RPMI7951 (cell line): ENCODE measurements around the gene SYK. TPM values are rescaled to one million over a fixed set of nuclear protein-coding genes. Genes with fewer than 3 reads are reported as not detected.

Source experiments
- DNase-seq: peaks from one replicate; pipeline ENCODE4 v3.0.0-alpha.2; 2012; ENCODE audit warnings: low read depth
- total RNA-seq: library from RNA; depleted of rRNA; stranded (reverse); fragments of >200 nt; shearing (Covaris generic); gene quantifications from 2 replicates; pipeline ENCODE4 v1.2.3, GENCODE V29; 2014

The SYK gene
- total RNA-seq, 1 experiment from 2014 or later = not detected

DNA sequence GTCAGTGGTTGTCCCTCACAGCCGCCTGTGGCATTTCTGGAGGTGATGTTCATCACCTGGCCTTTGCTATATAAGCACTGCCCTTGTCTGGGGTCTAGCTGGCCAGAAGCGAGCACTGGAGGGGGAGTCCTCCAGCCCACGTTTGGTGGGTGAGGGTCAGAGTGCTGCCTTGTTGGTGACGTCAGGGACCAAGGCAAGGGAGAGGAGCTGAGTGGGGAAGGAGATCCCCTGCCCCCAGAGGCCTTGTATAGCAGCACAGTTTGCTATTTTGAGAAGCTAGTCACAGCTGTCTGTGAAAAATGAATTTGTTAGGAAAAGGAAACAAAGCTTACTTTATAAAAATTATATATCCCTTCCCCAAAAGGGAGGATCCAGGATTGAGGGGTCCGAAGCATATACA is 49.8 kb downstream of the SYK start:
- no peak for DNase-seq

DNA sequence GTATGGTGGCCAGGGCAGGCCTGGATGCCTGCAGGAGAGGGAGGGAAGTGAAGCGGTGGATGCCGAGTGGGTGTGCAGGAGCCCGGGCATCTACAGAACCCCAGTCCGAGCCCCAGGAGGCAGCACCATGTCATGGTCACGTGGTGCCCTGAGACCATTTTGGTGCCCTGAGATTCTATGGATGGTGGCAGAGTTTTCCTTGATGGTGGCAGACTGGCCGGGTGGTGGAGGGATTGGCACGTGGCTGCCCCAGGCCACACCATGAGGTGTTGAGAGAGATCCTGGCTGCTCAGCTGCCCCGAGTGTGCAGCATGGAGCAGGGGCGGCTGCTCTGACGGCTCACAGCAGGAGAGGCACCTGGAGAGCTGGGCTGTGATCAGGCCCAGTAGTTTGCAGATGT is 52.3 kb downstream of the SYK start:
- no peak for DNase-seq

DNA sequence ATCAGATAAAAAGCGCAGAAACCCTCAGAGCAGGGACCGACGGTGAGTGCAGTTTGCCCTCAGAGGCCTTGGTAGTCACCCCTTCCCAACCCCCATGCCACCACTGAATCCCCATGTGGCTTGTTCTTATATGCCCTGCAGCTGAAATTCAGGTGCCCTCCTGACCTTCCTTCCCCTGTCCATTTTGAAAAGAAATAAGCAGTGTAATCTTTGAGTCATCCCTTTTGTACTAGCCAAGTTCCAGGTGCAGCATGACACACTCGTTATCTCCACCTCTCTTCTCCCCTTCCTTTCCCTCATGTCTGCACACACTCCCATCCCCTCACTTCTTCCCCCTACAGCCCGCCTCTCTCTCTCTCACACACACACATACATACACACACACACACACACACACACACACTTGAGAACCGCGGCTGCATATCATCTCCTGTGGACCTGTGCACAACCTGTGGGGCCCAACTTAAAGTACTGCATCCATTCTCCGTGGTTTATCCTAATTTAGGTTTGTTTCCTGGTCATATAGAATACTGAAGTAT is 53.1 kb downstream of the SYK start:
- DNase-seq = peak; percentile 3

DNA sequence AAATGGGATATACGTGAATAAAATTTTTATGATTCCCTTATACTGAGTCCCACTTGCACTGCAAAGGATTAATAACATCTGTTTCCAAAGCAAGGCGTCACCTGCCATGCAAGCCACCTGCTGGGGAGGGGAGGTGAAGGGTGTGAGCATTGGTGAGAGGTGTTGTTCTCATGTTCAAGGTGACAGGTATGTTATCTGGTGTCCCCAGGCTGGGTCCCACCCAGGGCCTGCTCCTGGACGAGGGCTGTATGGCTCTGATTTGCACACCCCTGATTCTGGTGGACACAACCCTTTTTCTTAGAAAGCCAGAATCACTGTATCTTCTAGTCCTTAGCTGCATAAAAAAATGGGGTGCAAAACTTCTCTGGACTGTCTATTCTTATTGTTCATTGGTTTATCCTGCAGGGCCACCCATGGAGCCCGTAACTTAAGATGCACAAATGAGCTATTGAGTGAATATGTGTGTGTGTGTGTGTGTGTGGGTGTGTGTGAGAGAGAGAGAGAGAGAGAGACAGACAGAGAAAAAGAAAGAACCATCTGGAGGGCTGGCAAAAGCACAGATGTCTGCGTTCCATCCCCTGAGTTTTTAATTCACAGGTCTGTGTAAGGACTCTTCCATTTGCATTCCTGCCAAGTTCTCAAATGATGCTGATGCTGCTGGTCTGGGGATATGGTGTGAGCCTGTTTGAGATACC is 53.7 kb downstream of the SYK start:
- DNase-seq = no peak

DNA sequence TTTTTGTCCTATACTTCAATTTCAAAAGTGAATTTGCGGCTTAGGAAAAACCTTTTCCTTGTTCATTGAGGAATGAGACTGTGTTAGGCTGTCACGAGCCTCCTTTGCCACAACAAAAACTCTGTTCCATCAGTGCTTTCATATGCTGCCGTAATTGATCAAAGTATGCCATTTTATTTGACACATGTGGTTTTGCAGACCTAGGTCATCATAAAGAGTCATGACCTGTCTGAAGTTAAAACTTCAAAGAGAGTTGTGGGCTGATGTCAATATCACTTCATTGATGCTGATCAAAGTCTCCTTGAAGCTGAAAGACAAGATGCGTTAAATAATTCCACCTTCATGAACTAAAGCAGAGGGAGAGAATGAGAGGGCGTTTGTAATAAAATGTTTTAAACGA is 55.5 kb downstream of the SYK start:
- DNase-seq = no peak

DNA sequence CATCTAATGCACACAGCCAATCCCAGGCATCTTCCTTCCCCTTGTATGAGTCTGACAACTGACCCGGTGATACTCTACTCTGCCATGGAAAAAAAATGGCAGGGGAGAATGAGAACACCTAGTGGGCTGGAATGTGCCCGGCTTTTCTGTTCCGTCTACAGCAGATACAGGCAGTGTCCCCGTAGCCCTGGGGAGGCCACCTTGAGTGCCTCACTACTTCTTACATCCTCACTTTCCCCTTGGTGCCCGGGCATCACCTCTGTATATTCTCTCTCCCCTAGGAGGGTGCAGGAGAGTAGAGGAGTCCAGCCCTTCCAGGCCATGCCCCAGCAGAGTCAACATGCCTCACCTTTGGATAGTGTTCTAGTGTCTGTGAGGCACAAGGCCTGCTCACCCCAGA is 56.2 kb downstream of the SYK start:
- no peak for DNase-seq

DNA sequence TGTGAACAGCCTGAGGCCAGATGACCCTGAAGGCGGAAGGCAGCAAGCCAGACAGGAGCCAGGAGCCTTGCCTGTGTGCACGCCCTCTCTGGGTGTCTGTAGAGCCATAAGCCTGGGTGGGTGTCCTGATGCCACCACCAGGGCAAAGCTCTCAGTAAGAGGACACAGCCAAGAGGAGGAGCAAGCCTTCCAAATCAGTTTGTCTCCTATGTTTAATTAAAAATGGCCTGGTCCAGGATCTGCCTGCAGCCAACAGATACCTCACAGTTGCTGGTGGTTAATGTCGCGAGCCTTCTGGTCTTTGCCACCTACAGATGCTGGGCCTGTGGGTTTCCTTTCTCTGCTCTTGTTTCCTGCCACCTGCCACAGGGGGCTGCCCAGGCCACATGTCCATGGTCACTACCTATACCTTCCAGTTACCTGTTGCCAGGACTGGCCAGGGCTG is 56.9 kb downstream of the SYK start:
- no peak for DNase-seq

DNA sequence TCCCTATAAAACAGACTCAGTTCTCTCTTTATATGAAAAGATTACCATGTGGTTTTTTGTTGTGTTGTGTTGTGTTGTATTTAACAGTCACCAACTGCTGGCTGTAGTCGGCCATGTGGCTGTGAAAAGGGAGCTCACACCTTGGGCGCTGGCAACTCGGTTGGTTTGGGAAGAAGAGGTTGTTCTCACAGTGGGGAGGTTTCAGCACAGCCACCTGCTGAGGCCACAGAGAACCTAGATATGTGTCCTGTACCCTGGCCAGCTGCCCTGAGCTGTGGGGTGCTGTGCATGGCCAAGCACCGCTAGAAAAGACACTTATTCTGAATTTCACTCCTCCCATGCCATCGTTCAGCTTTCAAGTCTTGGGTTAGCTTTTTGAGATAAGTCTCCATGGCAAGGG is 58.8 kb downstream of the SYK start:
- no peak for DNase-seq

DNA sequence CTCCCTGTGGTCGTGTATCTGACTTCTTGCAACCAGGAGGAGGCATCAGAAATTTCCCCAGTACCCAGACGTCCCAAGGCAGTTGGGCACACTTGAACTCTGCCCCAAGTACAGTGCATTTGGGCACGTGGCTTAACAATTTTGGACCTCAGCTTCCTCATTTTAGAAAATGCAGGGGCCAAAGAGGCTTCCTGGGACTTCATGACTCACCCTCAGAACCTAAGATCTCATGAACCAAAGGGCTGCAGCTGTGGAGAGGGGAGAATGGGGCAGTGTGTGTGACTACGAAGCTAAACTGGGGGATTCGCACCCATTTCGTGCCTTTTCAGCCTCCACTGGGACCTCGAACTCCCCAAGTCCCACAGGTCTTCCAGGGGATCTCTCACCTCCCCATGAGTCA is 59.2 kb downstream of the SYK start:
- DNase-seq = no peak

DNA sequence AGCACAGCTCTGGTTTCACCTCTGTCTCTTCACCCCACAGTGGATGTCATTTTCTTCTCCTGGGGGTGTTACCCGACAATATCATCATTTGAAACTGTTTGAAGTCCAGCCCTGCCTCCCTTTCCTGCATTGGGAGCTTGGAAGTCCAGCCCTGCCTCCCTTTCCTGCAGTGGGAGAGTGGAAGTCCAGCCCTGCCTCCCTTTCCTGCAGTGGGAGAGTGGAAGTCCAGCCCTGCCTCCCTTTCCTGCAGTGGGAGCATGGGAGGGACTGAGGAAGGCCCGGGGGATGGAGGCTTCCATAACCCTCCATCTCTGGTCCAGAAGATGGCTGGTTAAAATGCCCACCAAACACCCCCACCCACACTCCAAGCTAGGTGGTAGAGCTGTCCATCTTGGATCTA is 59.8 kb downstream of the SYK start:
- DNase-seq = no peak

DNA sequence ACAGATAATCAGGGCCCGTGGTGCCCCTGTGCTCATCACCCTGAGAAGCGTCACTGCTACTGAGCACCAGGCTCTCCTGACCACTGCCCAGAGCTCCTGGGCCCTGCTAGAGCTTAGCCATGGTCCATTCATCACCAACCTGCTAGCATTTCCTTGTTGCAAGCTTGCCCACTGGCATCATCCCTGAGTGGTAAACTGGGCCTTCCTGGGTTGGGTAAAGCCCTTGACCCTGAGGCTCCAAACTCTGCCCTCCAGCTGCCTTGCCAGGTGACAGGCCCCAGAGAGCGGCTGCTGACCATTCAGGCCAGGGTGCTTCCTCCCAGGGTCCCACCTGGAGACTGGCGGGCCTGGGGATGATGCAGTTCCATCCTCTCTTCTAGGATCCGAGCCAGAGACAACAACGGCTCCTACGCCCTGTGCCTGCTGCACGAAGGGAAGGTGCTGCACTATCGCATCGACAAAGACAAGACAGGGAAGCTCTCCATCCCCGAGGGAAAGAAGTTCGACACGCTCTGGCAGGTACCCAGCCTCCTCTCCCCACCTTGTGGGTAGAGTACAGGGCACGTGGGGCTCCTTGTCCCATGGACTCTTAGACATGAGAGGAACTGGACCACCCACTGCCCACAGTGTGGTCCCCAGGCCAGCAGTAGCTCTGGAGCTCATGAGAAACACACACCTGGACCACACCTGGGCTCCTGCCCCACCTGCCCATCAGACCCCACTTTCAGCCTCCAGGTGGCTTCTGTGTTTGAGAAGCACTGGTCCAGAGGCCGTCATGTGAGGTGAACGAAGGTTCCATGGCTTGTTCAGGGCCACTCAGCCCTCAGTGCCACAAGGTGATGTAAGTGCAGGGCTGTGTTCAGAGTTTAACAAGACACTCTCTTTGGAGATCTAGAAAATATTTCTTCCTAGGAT is 60.5 kb downstream of the SYK start:
- DNase-seq = no peak

DNA sequence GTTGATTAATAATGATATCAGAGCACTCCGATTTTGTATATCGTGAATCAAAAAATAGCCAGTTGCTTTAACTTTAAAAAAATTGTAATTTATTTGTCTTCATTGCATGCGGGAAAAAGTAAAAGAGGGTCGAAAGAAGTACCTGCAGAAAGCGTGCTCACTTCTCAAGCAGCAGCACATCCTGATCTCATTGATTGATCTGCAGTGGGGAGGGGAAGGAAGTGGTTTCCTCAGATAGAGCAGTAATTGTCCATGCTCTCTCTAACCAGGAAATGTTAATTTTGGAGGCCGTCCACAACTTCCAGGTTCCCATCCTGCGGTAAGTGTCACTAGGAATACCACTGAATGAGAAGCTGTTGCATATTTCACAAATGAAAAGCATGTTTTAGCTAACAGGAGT is 63.2 kb downstream of the SYK start:
- no peak for DNase-seq

DNA sequence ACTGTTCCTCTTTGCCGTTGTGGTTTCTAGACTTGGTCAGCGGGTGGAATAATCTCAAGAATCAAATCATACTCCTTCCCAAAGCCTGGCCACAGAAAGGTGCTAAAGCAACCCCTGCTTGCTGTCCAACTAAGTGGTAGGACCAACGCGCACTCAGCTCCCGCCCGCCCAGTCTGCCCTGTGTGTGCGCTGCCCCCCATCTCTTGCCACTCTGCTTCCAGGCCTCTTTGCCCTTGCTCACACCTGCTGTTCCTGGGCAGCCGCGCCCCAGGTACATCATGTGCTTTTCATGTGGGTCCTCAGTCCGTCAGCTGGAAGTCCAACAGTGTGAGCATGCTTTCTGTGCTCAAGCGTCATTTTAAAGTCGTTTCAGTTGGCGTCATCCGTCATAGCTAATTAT is 65.5 kb downstream of the SYK start:
- no peak for DNase-seq

DNA sequence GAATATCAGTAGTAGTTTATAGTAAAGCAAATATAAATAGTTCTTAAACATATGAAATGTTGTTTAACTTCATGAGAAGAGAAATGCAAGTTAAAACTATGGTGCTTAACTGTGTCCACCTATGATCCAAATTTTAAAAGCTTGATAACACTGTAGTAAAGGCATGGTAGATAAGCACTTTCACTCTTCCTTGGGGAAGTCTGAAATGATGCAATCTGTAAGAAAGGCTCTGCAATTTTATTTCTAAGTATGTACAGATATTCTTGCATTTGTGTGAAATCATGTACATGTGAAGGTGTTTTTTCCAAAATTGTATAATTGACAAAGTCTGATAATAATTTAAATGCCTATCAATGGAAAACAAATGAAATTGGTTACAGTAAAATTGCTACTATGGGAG is 66.9 kb downstream of the SYK start:
- DNase-seq = no peak

DNA sequence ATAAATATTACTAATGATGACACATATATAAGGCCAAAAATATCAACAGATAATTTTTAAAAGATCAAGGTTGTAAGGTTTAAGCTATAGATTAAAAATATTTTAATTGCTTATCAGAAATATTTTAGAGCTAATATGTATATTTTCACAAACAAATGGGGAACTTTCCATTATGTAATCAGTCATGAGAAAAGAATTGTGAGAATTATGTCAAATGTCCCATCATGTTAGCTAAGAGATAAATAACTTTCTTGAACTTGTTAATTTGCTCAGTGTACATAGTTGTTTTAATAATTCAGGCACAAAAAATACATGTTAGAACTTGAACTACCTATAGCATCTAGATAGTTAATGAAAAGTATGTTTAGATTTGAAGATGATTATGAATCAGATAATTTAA is 67.7 kb downstream of the SYK start:
- no peak for DNase-seq

DNA sequence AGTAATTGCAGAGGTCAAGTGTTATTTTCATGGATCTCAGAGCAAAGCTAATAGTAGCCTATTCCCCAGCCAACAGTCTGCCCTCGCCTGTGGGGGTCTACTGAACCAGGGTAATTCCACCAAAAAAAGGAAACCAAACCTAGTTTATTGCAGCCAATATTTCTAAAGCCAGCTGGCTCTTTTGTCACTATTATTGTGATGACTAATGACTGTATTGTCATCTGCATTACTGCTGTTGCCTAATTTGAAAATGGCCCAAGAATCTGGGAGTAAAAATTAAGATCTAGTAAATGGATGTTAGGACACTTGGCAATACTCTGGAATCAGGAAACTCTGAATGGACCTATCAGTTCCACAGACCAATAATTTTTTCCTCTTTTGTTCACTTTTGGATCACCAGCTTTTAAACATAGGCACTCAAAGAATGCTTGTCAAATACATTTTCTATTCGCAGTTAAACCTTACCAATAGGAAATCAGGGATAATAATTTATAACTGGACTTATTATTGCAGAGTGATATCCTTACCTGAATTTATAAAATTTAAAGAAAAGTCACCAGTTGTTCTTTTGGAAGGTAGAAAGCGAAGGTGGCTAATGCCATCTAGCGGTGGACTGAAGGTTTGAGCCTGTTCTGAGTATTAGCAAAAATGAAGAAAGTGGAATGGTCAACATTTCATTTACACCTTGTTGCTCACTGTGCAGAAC is 69.2 kb downstream of the SYK start:
- peak; percentile 30 for DNase-seq

DNA sequence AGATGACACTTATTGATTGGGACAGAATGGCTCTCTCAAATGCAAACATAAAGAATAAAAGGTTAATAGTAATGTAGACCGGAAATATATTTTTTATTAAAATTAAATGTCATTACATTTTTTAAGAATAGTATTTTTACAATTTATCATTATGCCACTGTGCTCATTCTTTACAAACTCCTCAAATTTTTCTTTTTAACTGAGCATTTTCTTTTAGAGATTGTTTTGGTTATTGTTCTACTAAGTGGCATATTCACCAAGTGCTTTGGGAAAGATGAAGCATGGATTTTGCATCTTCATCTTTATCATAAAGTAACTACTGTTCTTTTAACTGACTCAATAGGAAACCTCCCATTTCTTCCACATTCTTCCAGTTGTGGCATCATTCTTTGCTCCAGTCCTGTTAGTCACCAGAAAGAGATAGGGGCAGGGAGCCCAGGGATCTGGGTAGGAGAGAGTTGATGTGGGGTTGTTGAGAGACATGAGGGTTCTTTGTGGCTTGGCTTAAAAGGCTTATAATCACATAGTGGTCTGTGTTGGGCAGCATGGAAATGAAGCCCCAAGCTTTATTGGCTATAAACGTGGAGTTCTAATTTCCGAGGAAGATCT is 69.8 kb downstream of the SYK start:
- no peak for DNase-seq

DNA sequence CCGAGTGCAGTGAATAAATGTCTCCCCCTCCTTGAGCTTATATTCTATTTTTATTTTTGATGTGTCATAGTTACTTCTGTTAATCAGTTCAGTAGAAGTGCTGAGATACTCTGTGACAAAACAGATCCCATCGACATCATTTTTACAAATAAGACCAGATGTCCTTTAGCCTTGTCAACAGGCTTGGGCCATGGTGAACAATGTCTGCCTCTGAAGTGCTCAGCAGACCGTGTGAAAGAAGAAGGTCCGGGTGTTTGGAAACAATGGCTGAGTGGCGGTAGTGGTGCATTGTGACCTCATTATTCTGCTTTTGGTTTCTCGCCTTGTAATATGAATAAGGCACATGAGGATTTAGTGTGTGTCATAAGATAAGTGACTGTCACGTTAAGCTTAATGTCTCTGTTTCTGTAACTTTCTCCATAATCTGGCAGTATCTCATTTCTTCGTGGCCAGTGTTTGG is 71.2 kb downstream of the SYK start:
- DNase-seq = no peak

DNA sequence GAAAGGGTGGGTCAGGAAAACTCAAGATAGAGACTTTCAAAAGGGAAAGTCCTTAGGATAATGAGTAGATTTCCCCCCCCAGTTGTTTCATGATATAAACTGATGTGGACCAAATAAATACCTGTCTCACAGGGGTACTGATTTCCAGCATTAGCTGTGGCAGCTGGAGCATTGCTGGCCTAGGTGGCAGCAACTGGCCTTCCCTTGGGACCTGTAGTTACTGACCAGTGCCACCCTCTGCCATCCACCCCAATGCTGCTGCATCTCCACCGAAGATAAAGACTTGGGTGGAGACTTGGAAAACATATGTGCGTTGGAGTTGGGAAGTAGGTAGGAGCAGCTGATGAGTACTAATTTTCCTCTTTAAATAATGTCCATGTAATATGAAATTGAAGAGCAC is 71.8 kb downstream of the SYK start:
- no peak for DNase-seq

DNA sequence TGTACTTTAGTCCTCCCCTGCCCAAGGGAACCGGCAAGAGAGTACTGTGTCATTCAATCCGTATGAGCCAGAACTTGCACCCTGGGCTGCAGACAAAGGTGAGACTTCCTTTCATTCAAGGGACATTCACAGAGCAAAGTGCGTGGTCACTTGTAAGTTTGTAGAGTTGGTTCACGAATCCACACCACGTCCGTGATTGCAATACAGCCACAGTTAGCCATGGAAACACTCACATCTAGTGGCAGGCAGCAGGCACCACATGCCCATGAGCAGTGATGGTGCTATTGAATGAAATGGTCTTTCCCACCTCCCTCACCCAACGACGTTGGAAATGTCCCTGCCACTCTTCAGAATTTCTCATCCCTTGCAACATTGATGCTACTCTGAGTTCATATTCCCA is 72.6 kb downstream of the SYK start:
- no peak for DNase-seq

DNA sequence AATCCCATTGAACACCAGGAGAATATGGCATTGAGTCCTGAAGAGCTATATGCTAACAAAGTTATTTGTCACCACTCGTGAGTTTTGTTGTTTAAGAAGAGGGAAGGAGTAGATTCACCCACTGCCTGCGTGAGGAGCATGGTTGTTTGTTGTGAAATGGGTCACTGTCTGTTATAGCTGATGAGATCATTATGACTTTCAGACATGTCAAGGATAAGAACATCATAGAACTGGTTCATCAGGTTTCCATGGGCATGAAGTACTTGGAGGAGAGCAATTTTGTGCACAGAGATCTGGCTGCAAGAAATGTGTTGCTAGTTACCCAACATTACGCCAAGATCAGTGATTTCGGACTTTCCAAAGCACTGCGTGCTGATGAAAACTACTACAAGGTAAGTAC is 76.9 kb downstream of the SYK start:
- DNase-seq = no peak

DNA sequence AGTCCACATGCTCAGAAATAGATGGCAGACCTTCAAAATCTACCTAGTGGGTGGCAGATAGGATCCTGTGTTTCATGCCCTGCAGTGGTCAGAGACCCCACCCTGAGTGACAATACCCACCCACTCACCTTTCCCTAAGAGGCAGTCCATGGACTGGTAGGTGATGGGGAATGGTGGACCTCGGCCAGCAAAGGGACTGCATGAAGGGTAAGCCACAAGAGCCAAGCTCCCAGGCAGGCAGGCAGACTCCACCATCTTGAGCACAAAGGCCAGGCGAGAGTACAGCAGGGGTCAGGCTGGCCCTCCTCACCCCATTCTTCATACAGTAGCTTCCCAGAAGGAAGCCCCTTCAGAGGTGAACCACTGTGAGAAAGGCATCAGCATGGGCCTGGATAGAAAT is 78.4 kb downstream of the SYK start:
- DNase-seq = no peak
